Activated T-helper 1 cell treated with Interleukin-2 at 50 U/mL for 16 hours (primary cell): ENCODE measurements around the gene LTBR.
A peak's percentile ranks its signal among the peaks of the same experiment; 100 is the strongest.
"Not testable (repeated sequence)": the region's sequence is repeated elsewhere in the genome, so short reads cannot be mapped to it uniquely, and the experiment has no call there.

Source experiments
- DNase-seq: peaks from one replicate; pipeline ENCODE4 v3.0.0-alpha.2; 2020; ENCODE audit warnings: low read depth

LTBR gene

GRCh38 chr12:6383572-6384498, at the start of gene LTBR:
LTBR (plus strand) TSS chr12:6384162; CDS start chr12:6384359, 197 bp downstream.
- DNase-seq, result no peak

- DNase-seq, result no peak
Observed at GRCh38 chr12:6334359-6334758, 49.6 kb upstream of the LTBR start.

- no peak for DNase-seq
Observed at GRCh38 chr12:6334940-6335450, 49.0 kb upstream of the LTBR start.

GRCh38 chr12:6335451-6336078, 48.4 kb upstream of the LTBR start:
- peak; percentile 76 for DNase-seq

- DNase-seq, result no peak
Observed at GRCh38 chr12:6336079-6336888, 47.7 kb upstream of the LTBR start.

- peak; percentile 56 for DNase-seq
Observed at GRCh38 chr12:6336889-6337853, 46.8 kb upstream of the LTBR start.

- DNase-seq, result no peak
Observed at GRCh38 chr12:6337958-6338433, 46.0 kb upstream of the LTBR start.

- DNase-seq, result not testable (repeated sequence)
Observed at GRCh38 chr12:6338536-6338935, 45.4 kb upstream of the LTBR start.

- no peak for DNase-seq
Observed at GRCh38 chr12:6338955-6339354, 45.0 kb upstream of the LTBR start.

- no peak for DNase-seq
Observed at GRCh38 chr12:6340032-6340638, 43.8 kb upstream of the LTBR start.

- no peak for DNase-seq
Observed at GRCh38 chr12:6340745-6341416, 43.1 kb upstream of the LTBR start.

GRCh38 chr12:6341417-6342139, 42.4 kb upstream of the LTBR start, which contains the start of gene TNFRSF1A:
TNFRSF1A (minus strand) TSS chr12:6342076; CDS start chr12:6341814, 262 bp downstream.
- DNase-seq, result no peak

GRCh38 chr12:6342140-6342889, 41.6 kb upstream of the LTBR start:
- DNase-seq, result no peak

- no peak for DNase-seq
Observed at GRCh38 chr12:6343518-6343917, 40.4 kb upstream of the LTBR start.

GRCh38 chr12:6344101-6344660, 39.8 kb upstream of the LTBR start:
- DNase-seq, result not testable (repeated sequence)

- no peak for DNase-seq
Observed at GRCh38 chr12:6345319-6346091, 38.5 kb upstream of the LTBR start.

GRCh38 chr12:6346235-6346832, 37.6 kb upstream of the LTBR start:
- no peak for DNase-seq
